OCI-LY3 (cell line): Measurements from ENCODE around the gene BAD.
"Not testable (repeated sequence)": the region's sequence is repeated elsewhere in the genome, so short reads cannot be mapped to it uniquely, and the experiment has no call there.

Experiments
- H2AFZ ChIP-seq: fragments of 200-600, 300-600 bp; shearing (Covaris generic); 2 replicates; pipeline ENCODE4 v1.6.0; 2014; ENCODE audit warnings: antibody characterized with exemption, low read depth, low read length
- H3K27ac ChIP-seq: fragments of 200-600, 300-600 bp; sonication (generic); 2 replicates; pipeline ENCODE4 v1.5.1; 2014; ENCODE audit warnings: mild to moderate bottlenecking, low read length, moderate library complexity, mixed read lengths
- H3K27me3 ChIP-seq: fragments of 200-600, 300-600 bp; sonication (generic); 2 replicates; pipeline ENCODE4 v1.6.1; 2014; ENCODE audit warnings: low read depth, low read length, mixed read lengths
- H3K36me3 ChIP-seq: fragments of 200-600, 300-600 bp; sonication (generic); replicated peaks from 2 replicates; pipeline ENCODE3; 2014; ENCODE audit warnings: low read depth, low read length, mixed read lengths
- H3K4me1 ChIP-seq: fragments of 300-600, 200-600 bp; sonication (generic); 2 replicates; pipeline ENCODE4 v1.6.1; 2014; ENCODE audit warnings: low read length, mixed read lengths
- H3K4me2 ChIP-seq: fragments of 200-600, 300-600 bp; sonication (generic); 2 replicates; pipeline ENCODE4 v1.6.1; 2014; ENCODE audit warnings: low read length, mixed read lengths
- H3K4me3 ChIP-seq: fragments of 300-600, 200-600 bp; sonication (generic); 2 replicates; pipeline ENCODE4 v1.5.1; 2014; ENCODE audit warnings: antibody characterized with exemption, mild to moderate bottlenecking, low read length, moderate library complexity
- H3K79me2 ChIP-seq: fragments of 300-600, 200-600 bp; shearing (Covaris generic); 2 replicates; pipeline ENCODE4 v1.6.1; 2014; ENCODE audit warnings: mild to moderate bottlenecking, low read length, mixed read lengths
- H3K9ac ChIP-seq: fragments of 300-600, 200-600 bp; shearing (Covaris generic); 2 replicates; pipeline ENCODE4 v1.6.0; 2014; ENCODE audit warnings: mild to moderate bottlenecking, low read length, moderate library complexity
- H3K9me3 ChIP-seq: fragments of 200-600, 300-600 bp; shearing (Covaris generic); 2 replicates; pipeline ENCODE4 v1.6.1; 2014; ENCODE audit warnings: low read length, mixed read lengths; ENCODE audit not compliant: insufficient read depth
- H4K20me1 ChIP-seq: fragments of 200-600, 300-600 bp; sonication (generic); 2 replicates; pipeline ENCODE4 v1.6.1; 2016; ENCODE audit warnings: low read length, mixed read lengths; ENCODE audit not compliant: insufficient read depth
- EZH2phosphoT487 ChIP-seq: fragments of 200-600 bp; shearing (Covaris generic); IDR thresholded peaks from 2 replicates; pipeline ENCODE4 v1.6.1; 2018; ENCODE audit warnings: antibody characterized with exemption, mixed run types, low read depth
- TF ChIP-seq, protein P1 (sequence below): fragments of 200-600, 300-600 bp; sonication (generic); IDR thresholded peaks from 2 replicates; pipeline ENCODE4 v1.5.1; 2014; ENCODE audit warnings: antibody characterized with exemption, low read length, low read depth

The BAD gene

DNA sequence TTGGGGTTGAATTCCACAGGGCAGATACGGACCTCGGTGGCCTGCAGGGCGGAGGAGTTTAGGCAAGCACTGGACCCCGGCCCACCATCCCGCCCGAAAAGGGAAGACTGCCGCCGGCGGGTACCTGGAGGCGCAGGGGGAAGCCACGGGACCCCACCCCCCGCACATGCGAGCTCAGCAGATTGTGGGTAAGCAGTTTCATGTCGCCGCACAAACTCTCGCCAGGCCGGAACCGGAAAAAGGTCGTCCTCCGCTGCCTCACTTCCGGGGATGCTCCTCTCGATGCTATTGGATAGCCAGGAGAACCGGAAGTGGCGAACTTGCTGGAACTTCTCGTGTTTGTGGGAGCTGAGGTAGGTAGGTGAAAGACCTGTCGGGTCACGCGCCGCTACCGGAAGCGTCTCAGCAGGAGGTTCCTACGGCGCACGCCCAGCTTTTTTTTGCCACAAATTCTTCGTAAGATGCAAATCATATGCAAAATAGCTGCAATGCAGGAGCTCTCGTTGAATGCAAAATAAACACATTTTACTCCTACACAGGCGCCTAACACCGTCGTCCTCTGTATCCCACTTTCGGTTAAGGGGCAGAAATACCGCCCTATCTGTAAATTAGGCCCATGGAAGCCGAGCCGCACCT lies 33.0 kb upstream of the BAD start, which contains the start of gene TRMT112:
Gene TRMT112, minus strand, starts transcription at position 235 of the 636 bp plus-strand sequence. Its CDS starts 33 bp downstream, at position 202.
- peak within 1 kb of the TSS; percentile 85 for H3K4me3 ChIP-seq
- peaks cover 18% of the 10 kb centered on the region for H3K36me3 ChIP-seq
- peak within 1 kb of the TSS; percentile 52; the same call in 1 of the 2 replicates for H2AFZ ChIP-seq
- H4K20me1 ChIP-seq = no peaks in the 10 kb centered on the region
- TF ChIP-seq, protein P1, sequence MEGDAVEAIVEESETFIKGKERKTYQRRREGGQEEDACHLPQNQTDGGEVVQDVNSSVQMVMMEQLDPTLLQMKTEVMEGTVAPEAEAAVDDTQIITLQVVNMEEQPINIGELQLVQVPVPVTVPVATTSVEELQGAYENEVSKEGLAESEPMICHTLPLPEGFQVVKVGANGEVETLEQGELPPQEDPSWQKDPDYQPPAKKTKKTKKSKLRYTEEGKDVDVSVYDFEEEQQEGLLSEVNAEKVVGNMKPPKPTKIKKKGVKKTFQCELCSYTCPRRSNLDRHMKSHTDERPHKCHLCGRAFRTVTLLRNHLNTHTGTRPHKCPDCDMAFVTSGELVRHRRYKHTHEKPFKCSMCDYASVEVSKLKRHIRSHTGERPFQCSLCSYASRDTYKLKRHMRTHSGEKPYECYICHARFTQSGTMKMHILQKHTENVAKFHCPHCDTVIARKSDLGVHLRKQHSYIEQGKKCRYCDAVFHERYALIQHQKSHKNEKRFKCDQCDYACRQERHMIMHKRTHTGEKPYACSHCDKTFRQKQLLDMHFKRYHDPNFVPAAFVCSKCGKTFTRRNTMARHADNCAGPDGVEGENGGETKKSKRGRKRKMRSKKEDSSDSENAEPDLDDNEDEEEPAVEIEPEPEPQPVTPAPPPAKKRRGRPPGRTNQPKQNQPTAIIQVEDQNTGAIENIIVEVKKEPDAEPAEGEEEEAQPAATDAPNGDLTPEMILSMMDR = no peak
- no peak for TF ChIP-seq EZH2phosphoT487
- H3K79me2 ChIP-seq = peaks cover 48% of the 10 kb centered on the region
- peaks cover 14% of the 10 kb centered on the region for H3K4me1 ChIP-seq
- no peaks in the 10 kb centered on the region for H3K27me3 ChIP-seq
- H3K9me3 ChIP-seq = no peaks in the 10 kb centered on the region
- peak within 1 kb of the TSS; percentile 90 for H3K9ac ChIP-seq
- H3K4me2 ChIP-seq = peak within 1 kb of the TSS; percentile 72
- peak within 1 kb of the TSS; percentile 93 for H3K27ac ChIP-seq

DNA sequence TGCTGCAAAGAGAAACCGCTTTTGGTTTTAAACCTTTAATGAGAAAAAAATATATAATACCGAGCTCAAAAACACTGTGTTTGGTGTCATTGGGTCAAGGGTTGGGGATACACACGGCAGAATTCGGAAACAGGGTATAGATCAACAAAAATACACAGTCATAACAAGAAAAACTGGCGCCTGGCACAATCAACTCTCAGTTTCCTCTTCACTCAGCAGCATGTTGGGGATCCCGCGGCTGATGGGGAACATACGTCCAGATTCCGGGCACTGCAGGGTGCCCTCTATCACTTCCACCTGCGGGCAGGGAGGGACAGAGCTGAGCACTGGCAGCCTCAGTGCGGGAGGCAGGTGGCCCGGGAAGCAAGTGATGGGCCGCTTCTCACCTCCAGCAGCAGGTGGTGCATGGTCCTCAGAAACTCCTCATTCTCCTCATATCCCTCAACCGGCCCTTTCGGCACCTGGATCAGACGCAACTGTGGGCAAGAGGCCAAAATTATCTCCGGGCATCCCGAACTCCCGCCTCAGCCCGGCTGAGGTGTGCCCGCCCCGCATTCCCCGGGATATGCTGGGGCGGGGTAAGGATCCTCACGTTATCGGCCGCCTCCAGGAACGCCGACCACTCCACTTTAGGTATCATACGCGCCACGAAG lies 32.3 kb upstream of the BAD start:
- H3K36me3 ChIP-seq = peaks cover 16% of the 10 kb centered on the region
- peaks cover 50% of the 10 kb centered on the region for H3K79me2 ChIP-seq
- peak overlapping the region; percentile 90 for H3K9ac ChIP-seq
- H3K27ac ChIP-seq = peak overlapping the region; percentile 93
- no peaks in the 10 kb centered on the region for H3K27me3 ChIP-seq
- peak overlapping the region; percentile 72 for H3K4me2 ChIP-seq
- H3K4me3 ChIP-seq = peak overlapping the region; percentile 85
- no peaks in the 10 kb centered on the region for H3K9me3 ChIP-seq
- peaks cover 14% of the 10 kb centered on the region for H3K4me1 ChIP-seq
- no peaks in the 10 kb centered on the region for H4K20me1 ChIP-seq
- no peak for TF ChIP-seq EZH2phosphoT487
- TF ChIP-seq, protein P1 = no peak; the same call in 1 of the 2 replicates
- no peak overlapping the region for H2AFZ ChIP-seq

DNA sequence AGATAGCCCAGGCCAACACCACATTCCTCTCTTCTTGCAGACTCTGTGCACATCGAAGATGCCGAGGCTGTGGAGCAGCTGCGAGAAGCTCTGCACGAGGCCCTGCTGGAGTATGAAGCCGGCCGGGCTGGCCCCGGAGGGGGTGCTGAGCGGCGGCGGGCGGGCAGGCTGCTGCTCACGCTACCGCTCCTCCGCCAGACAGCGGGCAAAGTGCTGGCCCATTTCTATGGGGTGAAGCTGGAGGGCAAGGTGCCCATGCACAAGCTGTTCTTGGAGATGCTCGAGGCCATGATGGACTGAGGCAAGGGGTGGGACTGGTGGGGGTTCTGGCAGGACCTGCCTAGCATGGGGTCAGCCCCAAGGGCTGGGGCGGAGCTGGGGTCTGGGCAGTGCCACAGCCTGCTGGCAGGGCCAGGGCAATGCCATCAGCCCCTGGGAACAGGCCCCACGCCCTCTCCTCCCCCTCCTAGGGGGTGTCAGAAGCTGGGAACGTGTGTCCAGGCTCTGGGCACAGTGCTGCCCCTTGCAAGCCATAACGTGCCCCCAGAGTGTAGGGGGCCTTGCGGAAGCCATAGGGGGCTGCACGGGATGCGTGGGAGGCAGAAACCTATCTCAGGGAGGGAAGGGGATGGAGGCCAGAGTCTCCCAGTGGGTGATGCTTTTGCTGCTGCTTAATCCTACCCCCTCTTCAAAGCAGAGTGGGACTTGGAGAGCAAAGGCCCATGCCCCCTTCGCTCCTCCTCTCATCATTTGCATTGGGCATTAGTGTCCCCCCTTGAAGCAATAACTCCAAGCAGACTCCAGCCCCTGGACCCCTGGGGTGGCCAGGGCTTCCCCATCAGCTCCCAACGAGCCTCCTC lies 31.4 kb upstream of the BAD start:
- not testable (repeated sequence) for H2AFZ ChIP-seq, H4K20me1 ChIP-seq, H3K27me3 ChIP-seq, H3K9me3 ChIP-seq
- H3K27ac ChIP-seq = peak overlapping the region; percentile 93
- peaks cover 18% of the 10 kb centered on the region for H3K36me3 ChIP-seq
- peak overlapping the region; percentile 85 for H3K4me3 ChIP-seq
- H3K4me1 ChIP-seq = peaks cover 14% of the 10 kb centered on the region
- peak overlapping the region; percentile 90 for H3K9ac ChIP-seq
- H3K79me2 ChIP-seq = peaks cover 56% of the 10 kb centered on the region
- peak overlapping the region; percentile 72 for H3K4me2 ChIP-seq

DNA sequence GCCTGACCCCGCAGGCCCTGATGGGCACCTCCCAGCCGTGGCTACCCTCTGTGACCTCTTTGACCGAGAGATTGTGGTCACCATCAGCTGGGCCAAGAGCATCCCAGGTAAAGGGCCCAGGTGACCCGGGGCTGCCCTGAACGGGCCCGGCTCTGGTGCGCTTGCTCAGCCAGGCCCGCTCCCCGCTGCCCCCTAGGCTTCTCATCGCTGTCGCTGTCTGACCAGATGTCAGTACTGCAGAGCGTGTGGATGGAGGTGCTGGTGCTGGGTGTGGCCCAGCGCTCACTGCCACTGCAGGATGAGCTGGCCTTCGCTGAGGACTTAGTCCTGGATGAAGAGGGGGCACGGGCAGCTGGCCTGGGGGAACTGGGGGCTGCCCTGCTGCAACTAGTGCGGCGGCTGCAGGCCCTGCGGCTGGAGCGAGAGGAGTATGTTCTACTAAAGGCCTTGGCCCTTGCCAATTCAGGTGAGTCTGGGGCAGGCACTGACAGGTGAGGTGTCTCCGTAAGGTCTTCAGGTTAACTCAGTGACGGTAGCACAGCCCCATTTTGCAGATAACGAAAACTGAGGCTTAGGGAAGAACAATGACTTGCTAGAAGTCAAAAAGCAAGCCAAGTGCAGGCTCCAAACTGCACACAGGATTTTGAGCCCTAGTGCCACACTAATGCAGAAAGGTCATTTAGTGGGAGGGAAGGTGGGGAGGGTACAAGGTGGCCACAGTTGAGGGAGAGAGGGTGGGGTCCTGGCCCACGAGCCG lies 30.5 kb upstream of the BAD start:
- Histone ChIP-seq H2AFZ (no peak overlapping the region), H3K27ac (no peak overlapping the region), H3K4me1 (peaks cover 14% of the 10 kb centered on the region), H3K4me2 (no peak overlapping the region), H3K9ac (no peak overlapping the region), H3K36me3 (peaks cover 14% of the 10 kb centered on the region), H3K4me3 (no peak overlapping the region), H3K79me2 (peaks cover 61% of the 10 kb centered on the region), H3K27me3 (no peaks in the 10 kb centered on the region), H3K9me3 (no peaks in the 10 kb centered on the region), H4K20me1 (no peaks in the 10 kb centered on the region)
- no peak for TF ChIP-seq EZH2phosphoT487
- TF ChIP-seq, protein P1 = no peak
